GM23338 (cell line): ENCODE measurements around the gene NT5M. TPM values are rescaled to one million over a fixed set of nuclear protein-coding genes. Genes with fewer than 3 reads are reported as not detected.

Experiments
- ATAC-seq: fragments of 200-7000 bp; cut with Tn5 transposase; 3 replicates; pipeline ENCODE4 v1.9.1; 2020
- DNase-seq: peaks from one replicate; pipeline ENCODE4 v3.0.0-alpha.2; 2015; ENCODE audit warnings: low spot score
- H2AFZ ChIP-seq: fragments of 200-600 bp; sonication (generic); 2 replicates; pipeline ENCODE4 v1.8.0; 2016; ENCODE audit warnings: antibody characterized with exemption, mild to moderate bottlenecking, moderate library complexity
- H3F3A ChIP-seq: fragments of 200-600 bp; sonication (generic); replicated peaks from 2 replicates; pipeline ENCODE4 v1.8.0; 2017; ENCODE audit warnings: antibody characterized with exemption, mixed run types, low read depth
- H3K27ac ChIP-seq: fragments of 200-600 bp; sonication (generic); 2 replicates; pipeline ENCODE4 v1.6.1; 2016; ENCODE audit warnings: low read depth
- H3K27me3 ChIP-seq: fragments of 200-600 bp; sonication (generic); 2 replicates; pipeline ENCODE4 v1.8.0; 2016; ENCODE audit warnings: mild to moderate bottlenecking, mixed run types, moderate library complexity; ENCODE audit not compliant: insufficient read depth
- H3K36me3 ChIP-seq: fragments of 200-600 bp; sonication (generic); 2 replicates; pipeline ENCODE4 v1.8.0; 2016; ENCODE audit warnings: mild to moderate bottlenecking; ENCODE audit not compliant: insufficient read depth
- H3K4me1 ChIP-seq: fragments of 200-600 bp; sonication (generic); 2 replicates; pipeline ENCODE4 v1.8.0; 2016; ENCODE audit warnings: mild to moderate bottlenecking, moderate library complexity; ENCODE audit not compliant: insufficient read depth
- H3K4me2 ChIP-seq: fragments of 200-600 bp; sonication (generic); 2 replicates; pipeline ENCODE4 v1.7.1; 2017; ENCODE audit warnings: mixed run types
- H3K4me3 ChIP-seq: fragments of 200-600 bp; sonication (generic); 2 replicates; pipeline ENCODE4 v1.6.1; 2016; ENCODE audit warnings: mixed run types
- H3K79me2 ChIP-seq: fragments of 200-600 bp; sonication (generic); replicated peaks from 2 replicates; pipeline ENCODE4 v1.8.0; 2017; ENCODE audit warnings: mild to moderate bottlenecking; ENCODE audit not compliant: insufficient read depth
- H3K9me2 ChIP-seq: fragments of 200-600 bp; sonication (generic); 2 replicates; pipeline ENCODE4 v1.8.0; 2017; ENCODE audit not compliant: insufficient read depth
- H4K20me1 ChIP-seq: fragments of 200-600 bp; sonication (generic); replicated peaks from 2 replicates; pipeline ENCODE4 v1.8.0; 2017; ENCODE audit warnings: mild to moderate bottlenecking; ENCODE audit not compliant: insufficient read depth
- H3K27ac Mint-ChIP-seq: 2 replicates; pipeline ENCODE4 v1.8.0; 2020; ENCODE audit warnings: inconsistent platforms, mild to moderate bottlenecking, moderate library complexity, mixed read lengths
- H3K27me3 Mint-ChIP-seq: 3 replicates; pipeline ENCODE4 v1.8.0; 2022; ENCODE audit warnings: low read depth, mild to moderate bottlenecking, moderate library complexity, mixed read lengths, inconsistent platforms; ENCODE audit not compliant: insufficient read depth, poor library complexity
- H3K36me3 Mint-ChIP-seq: 3 replicates; pipeline ENCODE4 v1.8.0; 2021; ENCODE audit warnings: low read depth, mild to moderate bottlenecking, inconsistent platforms, moderate library complexity, mixed read lengths
- H3K4me1 Mint-ChIP-seq: 3 replicates; pipeline ENCODE4 v1.8.0; 2020; ENCODE audit warnings: mild to moderate bottlenecking, inconsistent platforms, mixed read lengths
- H3K4me3 Mint-ChIP-seq: 3 replicates; pipeline ENCODE4 v1.8.0; 2021; ENCODE audit warnings: moderate library complexity, mild to moderate bottlenecking, inconsistent platforms, mixed read lengths
- H3K9me3 Mint-ChIP-seq: 3 replicates; pipeline ENCODE4 v1.8.0; 2020; ENCODE audit warnings: moderate library complexity, mild to moderate bottlenecking, inconsistent platforms, mixed read lengths
- CREB1 ChIP-seq: fragments of 250-450 bp; sonication (Bioruptor Pico); IDR thresholded peaks from 2 replicates; pipeline ENCODE4 v1.5.0; 2020; ENCODE audit warnings: low read depth, mild to moderate bottlenecking, moderate library complexity
- ETS1 ChIP-seq: IDR thresholded peaks from 2 replicates; pipeline ENCODE4 v1.6.1; 2016; ENCODE audit warnings: antibody characterized with exemption
- EZH2 ChIP-seq: fragments of 200-600 bp; sonication (generic); IDR thresholded peaks from one replicate; pipeline ENCODE4 v1.8.0; 2017; ENCODE audit warnings: antibody characterized with exemption, mild to moderate bottlenecking, low read depth; ENCODE audit not compliant: unreplicated experiment
- EZH2phosphoT487 ChIP-seq: fragments of 200-600 bp; sonication (generic); IDR thresholded peaks from one replicate; pipeline ENCODE4 v1.8.1; 2018; ENCODE audit warnings: antibody characterized with exemption; ENCODE audit not compliant: unreplicated experiment
- JUNB ChIP-seq: IDR thresholded peaks from one replicate; pipeline ENCODE4 v1.6.1; 2016; ENCODE audit warnings: antibody characterized with exemption; ENCODE audit not compliant: unreplicated experiment
- NANOG ChIP-seq: IDR thresholded peaks from 2 replicates; pipeline ENCODE4 v1.6.1; 2016; ENCODE audit warnings: antibody characterized with exemption, borderline replicate concordance
- POLR2AphosphoS5 ChIP-seq: IDR thresholded peaks from 2 replicates; pipeline ENCODE4 v1.6.1; 2016; ENCODE audit warnings: antibody characterized with exemption, low read depth
- STAT1 ChIP-seq: IDR thresholded peaks from one replicate; pipeline ENCODE4 v1.6.1; 2016; ENCODE audit warnings: antibody characterized with exemption; ENCODE audit not compliant: unreplicated experiment
- ZNF114 ChIP-seq: fragments of 250-450 bp; sonication (Bioruptor Pico); IDR thresholded peaks from 2 replicates; pipeline ENCODE4 v1.5.0; 2020; ENCODE audit warnings: mild to moderate bottlenecking, moderate library complexity
- ZNF331 ChIP-seq: fragments of 250-450 bp; sonication (Bioruptor Pico); IDR thresholded peaks from 2 replicates; pipeline ENCODE4 v1.5.0; 2020; ENCODE audit warnings: low read depth, mild to moderate bottlenecking, moderate library complexity
- ZNF462 ChIP-seq: fragments of 250-450 bp; sonication (Bioruptor Pico); IDR thresholded peaks from 2 replicates; pipeline ENCODE4 v1.5.0; 2020; ENCODE audit warnings: mild to moderate bottlenecking, moderate library complexity
- polyA plus RNA-seq: library from polyadenylated mRNA; unstranded; fragments of >200 nt; fragmentation: Nextera tagmentation; extraction: Ambion mirVana; gene quantifications from 2 replicates; pipeline ENCODE4 v1.2.1, GENCODE V29; 2016
- total RNA-seq: library from RNA; depleted of rRNA; stranded (reverse); fragments of >200 nt; shearing (Covaris generic); gene quantifications from 2 replicates; pipeline ENCODE4 v1.2.3, GENCODE V29; 2014
- TF ChIP-seq, protein P1 (sequence below), 2 experiments: fragments of 200-600 bp in 1 of 2; sonication (generic) in 1 of 2; conservative IDR thresholded peaks; 2 replicates each; pipeline versions ENCODE4 v1.5.1 to v1.6.1; 2016 to 2017; ENCODE audit warnings: antibody characterized with exemption in 2 of 2, low read depth in 2 of 2, mild to moderate bottlenecking in 2 of 2, moderate library complexity in 1 of 2
- TF ChIP-seq, protein P2 (sequence below): IDR thresholded peaks from one replicate; pipeline ENCODE4 v1.6.1; 2018; ENCODE audit warnings: antibody characterized with exemption; ENCODE audit not compliant: unreplicated experiment

Gene NT5M
- total and polyA plus RNA-seq, 2 experiments from 2014 or later = 6.0 to 10.6 TPM

DNA sequence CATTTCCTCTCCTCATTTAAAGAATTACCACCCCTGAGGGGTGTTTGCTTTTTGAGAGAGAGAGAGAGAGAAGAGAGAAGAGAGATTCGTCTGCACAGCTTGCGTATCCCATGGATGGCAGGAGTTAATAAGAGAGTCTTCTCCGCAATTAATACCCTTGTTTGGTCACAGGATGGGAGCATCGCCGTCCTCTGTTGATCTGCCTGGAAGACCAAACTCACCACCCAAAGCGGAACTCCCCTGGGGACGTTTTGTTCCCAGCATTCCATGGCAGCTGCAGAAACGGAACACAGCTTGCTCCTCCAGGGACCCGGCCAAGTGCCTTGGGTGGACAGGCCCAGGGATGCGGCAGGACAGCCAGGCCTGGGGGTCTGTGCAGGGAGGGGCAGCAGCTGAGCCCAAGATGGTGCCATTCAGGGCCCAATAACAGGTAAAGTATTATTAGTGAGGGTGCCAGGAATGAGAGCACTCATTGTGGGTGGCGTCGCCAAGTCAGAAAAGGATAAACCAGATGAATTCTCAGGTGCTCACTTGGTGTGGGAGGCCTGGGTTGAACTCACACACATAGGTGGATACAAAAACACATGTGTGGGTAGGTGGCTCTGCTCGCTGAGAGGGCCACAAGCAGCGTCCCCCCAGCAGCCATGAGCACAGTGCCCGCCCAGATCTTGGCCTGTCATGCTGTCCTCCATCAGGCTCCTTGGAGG, 83.1 kb downstream of the NT5M start:
- Histone ChIP-seq H3K4me3 (no peak overlapping the region), H3K36me3 (no peaks in the 10 kb centered on the region), H3K4me2 (no peak overlapping the region), H4K20me1 (no peaks in the 10 kb centered on the region), H3K9me2 (no peaks in the 10 kb centered on the region), H3K79me2 (no peaks in the 10 kb centered on the region), H3K27me3 (no peaks in the 10 kb centered on the region), H3F3A (no peaks in the 10 kb centered on the region), H3K27ac (no peak overlapping the region), H3K4me1 (no peaks in the 10 kb centered on the region), H2AFZ (no peak overlapping the region)
- Mint-ChIP-seq H3K9me3 (no peaks in the 10 kb centered on the region), H3K36me3 (no peaks in the 10 kb centered on the region), H3K27ac (no peak overlapping the region), H3K27me3 (no peaks in the 10 kb centered on the region), H3K4me1 (peaks cover 5% of the 10 kb centered on the region), H3K4me3 (no peak overlapping the region)
- TF ChIP-seq POLR2AphosphoS5 = no peak
- no peak for TF ChIP-seq ZNF331 (CRISPR knock-in tag)
- no peak for TF ChIP-seq CREB1 (CRISPR knock-in tag)
- TF ChIP-seq NANOG = no peak
- TF ChIP-seq ETS1 = no peak
- TF ChIP-seq EZH2phosphoT487 = no peak
- TF ChIP-seq, protein P1, sequence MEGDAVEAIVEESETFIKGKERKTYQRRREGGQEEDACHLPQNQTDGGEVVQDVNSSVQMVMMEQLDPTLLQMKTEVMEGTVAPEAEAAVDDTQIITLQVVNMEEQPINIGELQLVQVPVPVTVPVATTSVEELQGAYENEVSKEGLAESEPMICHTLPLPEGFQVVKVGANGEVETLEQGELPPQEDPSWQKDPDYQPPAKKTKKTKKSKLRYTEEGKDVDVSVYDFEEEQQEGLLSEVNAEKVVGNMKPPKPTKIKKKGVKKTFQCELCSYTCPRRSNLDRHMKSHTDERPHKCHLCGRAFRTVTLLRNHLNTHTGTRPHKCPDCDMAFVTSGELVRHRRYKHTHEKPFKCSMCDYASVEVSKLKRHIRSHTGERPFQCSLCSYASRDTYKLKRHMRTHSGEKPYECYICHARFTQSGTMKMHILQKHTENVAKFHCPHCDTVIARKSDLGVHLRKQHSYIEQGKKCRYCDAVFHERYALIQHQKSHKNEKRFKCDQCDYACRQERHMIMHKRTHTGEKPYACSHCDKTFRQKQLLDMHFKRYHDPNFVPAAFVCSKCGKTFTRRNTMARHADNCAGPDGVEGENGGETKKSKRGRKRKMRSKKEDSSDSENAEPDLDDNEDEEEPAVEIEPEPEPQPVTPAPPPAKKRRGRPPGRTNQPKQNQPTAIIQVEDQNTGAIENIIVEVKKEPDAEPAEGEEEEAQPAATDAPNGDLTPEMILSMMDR (conservative IDR thresholded peaks at IDR 0.05; ENCODE audit: low read depth in 2 of 2) = no peak
- TF ChIP-seq ZNF462 (CRISPR knock-in tag) = no peak
- TF ChIP-seq, protein P2, sequence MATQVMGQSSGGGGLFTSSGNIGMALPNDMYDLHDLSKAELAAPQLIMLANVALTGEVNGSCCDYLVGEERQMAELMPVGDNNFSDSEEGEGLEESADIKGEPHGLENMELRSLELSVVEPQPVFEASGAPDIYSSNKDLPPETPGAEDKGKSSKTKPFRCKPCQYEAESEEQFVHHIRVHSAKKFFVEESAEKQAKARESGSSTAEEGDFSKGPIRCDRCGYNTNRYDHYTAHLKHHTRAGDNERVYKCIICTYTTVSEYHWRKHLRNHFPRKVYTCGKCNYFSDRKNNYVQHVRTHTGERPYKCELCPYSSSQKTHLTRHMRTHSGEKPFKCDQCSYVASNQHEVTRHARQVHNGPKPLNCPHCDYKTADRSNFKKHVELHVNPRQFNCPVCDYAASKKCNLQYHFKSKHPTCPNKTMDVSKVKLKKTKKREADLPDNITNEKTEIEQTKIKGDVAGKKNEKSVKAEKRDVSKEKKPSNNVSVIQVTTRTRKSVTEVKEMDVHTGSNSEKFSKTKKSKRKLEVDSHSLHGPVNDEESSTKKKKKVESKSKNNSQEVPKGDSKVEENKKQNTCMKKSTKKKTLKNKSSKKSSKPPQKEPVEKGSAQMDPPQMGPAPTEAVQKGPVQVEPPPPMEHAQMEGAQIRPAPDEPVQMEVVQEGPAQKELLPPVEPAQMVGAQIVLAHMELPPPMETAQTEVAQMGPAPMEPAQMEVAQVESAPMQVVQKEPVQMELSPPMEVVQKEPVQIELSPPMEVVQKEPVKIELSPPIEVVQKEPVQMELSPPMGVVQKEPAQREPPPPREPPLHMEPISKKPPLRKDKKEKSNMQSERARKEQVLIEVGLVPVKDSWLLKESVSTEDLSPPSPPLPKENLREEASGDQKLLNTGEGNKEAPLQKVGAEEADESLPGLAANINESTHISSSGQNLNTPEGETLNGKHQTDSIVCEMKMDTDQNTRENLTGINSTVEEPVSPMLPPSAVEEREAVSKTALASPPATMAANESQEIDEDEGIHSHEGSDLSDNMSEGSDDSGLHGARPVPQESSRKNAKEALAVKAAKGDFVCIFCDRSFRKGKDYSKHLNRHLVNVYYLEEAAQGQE = no peak
- TF ChIP-seq ZNF114 (CRISPR knock-in tag) = no peak
- no peak for TF ChIP-seq EZH2
- no peak for TF ChIP-seq JUNB
- no peak for TF ChIP-seq STAT1
- ATAC-seq (no peak), DNase-seq (no peak)
